GM19463 (cell line): ENCODE data around the gene APBB2.
"Not testable (repeated sequence)": the region's sequence is repeated elsewhere in the genome, so short reads cannot be mapped to it uniquely, and the experiment has no call there.

Experiments used
- ATAC-seq: cut with Tn5 transposase; IDR thresholded peaks from one replicate; pipeline ENCODE4 v1.9.1; 2021; ENCODE audit warnings: mild to moderate bottlenecking, moderate library complexity; ENCODE audit not compliant: unreplicated experiment

The APBB2 gene

GRCh38 chr4:41160012-41160789, 54.1 kb downstream of the APBB2 start:
- ATAC-seq, result no peak

- ATAC-seq, result no peak
These were observed 55.6 kb downstream of the APBB2 start for GRCh38 chr4:41158756-41159155.

GRCh38 chr4:41158274-41158673, 56.1 kb downstream of the APBB2 start:
- no peak for ATAC-seq

DNA sequence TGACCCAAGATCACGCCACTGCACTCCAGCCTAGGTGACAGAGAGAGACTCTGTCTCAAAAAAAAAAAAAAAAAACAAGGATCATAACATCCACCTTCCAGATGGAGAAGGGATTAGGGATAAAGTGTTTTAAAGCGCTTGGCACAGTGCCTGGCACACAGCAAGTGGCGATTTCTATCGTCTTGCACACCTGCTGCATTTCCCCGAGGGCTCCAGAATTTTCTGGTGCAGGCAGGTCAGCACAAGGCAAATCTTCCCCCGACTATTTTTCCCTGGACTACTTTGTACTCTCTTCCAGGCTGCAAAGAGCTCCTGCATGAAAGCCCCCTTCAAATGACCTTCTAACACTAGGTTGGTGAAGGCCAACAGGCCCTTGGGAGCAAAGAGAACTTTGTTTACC, 57.3 kb downstream of the APBB2 start:
- ATAC-seq, result no peak

DNA sequence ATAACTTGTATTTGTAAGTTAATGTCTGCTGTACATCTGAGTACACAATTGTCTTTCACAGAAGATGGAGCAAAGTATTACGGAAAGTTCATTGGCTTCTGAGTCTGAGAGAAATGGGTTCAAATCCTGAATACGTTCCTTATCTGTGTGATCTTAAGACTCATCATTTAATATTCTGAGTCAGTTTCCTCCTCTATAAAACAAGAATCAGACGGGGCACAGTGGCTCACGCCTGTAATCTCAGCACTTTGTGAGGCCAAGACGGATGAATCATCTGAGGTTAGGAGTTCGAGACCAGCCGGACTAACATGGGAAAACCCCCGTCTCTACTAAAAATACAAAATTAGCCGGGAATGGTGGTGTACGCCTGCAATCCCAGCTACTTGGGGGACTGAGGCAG, 57.8 kb downstream of the APBB2 start:
- ATAC-seq, result no peak

GRCh38 chr4:41155194-41155830, 59.0 kb downstream of the APBB2 start:
- ATAC-seq, result no peak

DNA sequence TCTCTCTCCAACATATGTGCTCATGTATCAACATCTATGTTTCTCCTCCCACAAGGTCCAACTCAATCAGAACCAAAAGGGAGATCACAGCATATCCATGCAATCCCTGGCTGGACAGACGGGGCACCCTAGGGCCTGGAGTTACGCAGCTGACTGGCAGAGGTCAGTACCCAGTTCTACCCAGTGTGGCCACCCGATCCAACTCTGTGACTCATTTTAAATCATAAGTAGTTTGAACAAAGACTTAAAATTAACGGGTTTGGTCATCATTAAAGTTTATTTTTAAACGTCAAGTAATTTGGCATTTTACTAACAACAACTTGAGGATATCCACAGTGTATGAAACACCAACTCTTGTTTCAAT, 59.5 kb downstream of the APBB2 start:
- no peak for ATAC-seq

- ATAC-seq, result no peak
These were observed 60.1 kb downstream of the APBB2 start for GRCh38 chr4:41154010-41154813.

- ATAC-seq, result no peak
These were observed 63.9 kb downstream of the APBB2 start for GRCh38 chr4:41150401-41150800.

DNA sequence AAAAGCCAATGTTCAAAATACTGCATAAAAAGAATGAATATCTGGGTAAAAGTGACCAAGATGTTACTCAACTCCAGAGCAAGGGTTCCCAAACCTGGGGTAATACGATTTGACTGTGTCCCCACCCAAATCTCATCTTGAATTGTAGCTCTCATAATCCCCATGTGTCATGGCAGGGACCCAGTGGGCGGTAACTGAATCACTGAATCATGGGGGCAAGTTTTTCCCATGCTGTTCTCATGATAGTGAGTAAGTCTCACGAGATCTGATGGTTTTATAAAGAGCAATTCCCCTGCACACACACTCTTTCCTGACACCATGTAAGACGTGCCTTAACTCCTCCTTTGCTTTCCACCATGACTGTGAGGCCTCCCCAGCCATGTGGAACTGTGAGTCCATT, 64.8 kb downstream of the APBB2 start:
- ATAC-seq, result not testable (repeated sequence)

GRCh38 chr4:41148931-41149330, 65.4 kb downstream of the APBB2 start:
- ATAC-seq, result no peak

GRCh38 chr4:41148292-41148691, 66.0 kb downstream of the APBB2 start:
- no peak for ATAC-seq

DNA sequence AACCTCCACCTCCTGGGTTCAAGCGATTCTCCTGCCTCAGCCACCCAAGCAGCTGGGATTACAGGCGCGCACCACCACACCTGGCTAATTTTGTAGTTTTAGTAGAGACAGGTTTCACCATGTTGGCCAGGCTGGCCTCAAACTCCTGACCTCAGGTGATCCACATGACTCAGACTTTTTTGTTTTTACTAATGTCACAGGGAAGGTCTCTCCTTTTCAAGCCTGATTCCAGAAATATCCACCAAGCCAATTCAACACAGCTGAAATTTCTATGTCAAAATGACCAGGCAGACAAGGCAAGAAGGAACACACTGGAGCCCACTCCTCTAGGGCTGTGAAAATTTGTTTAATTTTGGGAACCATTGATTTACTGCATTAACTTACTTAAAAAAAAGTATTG, 66.8 kb downstream of the APBB2 start:
- not testable (repeated sequence) for ATAC-seq

GRCh38 chr4:41146716-41147506, 67.4 kb downstream of the APBB2 start:
- ATAC-seq, result no peak

DNA sequence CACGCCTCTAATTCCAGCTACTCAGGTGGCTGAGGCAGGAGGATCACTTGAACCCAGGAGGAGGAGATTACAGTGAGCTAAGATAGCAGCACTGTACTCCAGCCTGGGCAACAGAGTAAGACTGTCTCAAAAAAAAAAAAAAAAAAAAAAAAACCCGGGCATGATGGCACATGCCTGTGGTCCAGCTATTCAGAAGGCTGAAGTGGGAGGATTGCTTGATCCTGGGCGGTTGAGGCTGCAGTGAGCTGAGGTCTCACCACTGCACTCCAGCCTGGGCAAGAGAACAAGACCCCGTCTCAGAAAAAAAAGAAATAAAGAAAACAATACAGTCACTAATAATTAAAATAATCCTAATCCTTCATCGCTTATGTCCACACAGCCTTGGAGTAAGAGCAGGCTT, 68.1 kb downstream of the APBB2 start:
- no peak for ATAC-seq

DNA sequence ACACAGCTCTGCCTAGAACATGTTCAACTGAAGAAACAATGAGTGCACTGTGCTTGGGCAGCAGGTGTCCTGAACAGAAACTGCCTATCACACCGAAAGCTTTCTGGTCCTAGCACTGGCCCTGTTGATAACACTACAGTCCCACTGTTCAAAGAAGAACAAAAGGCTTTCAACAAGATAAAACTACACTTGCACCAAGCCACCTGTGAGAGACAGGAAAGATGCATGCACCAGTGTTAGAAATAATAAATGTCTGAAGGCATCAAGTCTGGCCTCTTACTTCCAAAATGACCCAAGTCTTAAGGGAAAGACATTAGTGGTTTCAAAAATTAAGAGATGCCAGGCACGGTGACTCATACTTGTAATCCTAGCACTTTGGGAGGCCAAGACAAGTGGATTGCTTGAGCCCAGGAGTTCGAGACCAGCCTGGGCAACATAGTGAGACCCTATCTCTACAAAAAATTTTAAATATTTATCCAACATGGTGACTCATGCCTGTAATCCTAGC, 68.7 kb downstream of the APBB2 start:
- ATAC-seq, result no peak

DNA sequence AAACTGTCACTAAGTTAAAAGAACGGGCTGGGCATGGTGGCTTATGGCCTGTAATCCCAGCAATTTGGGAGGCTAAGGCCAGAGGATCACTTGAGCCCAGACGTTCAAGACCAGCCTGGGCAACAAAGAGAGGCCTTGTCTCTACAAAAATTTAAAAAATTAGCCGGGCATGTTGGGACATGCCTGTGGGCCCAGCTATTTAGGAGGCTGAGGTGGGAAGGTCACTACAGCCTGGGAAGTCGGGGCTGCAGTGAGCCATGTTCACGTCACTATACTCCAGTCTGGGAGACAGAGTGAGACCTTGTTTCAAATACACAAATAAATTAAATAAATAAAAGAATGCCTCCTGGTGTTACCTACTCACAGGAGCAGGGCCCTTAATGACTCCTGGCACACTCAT, 69.5 kb downstream of the APBB2 start:
- no peak for ATAC-seq

- no peak for ATAC-seq
These were observed 70.3 kb downstream of the APBB2 start for GRCh38 chr4:41144040-41144379.

DNA sequence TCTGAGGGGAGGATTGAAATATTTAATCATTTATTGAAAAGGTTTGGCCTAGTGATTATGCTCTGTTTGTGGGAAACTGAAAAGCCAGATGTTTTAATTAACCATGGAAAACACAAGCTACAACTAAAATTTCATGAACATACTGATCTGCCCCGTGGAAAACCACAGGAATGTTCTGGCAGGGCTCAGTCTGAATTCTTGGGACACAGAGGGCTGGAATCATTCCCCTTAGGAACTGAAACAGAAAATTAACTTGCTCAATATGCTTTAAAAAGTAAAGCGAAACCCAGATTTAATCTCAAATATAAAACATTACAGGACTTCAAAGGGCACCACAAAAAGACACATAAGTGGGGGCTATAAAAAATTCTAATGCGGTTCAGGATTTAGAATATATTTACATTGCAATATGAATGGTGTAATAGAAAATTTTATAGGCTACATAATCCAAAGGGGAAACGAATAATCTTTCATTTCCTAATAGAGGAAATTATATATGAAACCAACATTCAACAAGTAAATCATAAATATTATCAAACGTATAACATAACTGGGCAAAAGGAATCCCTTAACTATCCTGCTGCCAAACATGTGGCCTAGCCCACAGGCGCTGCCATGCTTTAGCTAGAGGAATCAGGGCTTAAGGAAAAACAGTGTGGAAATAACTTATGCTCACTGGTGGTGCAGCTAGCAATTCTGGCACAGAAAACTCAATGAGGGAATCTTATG, 70.9 kb downstream of the APBB2 start:
- no peak for ATAC-seq
